Esophagus squamous epithelium (tissue), 4 donors: ENCODE measurements around the gene TAS1R1.
A peak's percentile ranks its signal among the peaks of the same experiment; 100 is the strongest.

Source experiments
- CTCF ChIP-seq, 6 experiments: fragments of 450-650 bp in 4 of 6; fragments of 200-600 bp in 2 of 6; sonication (generic) in 2 of 6; IDR thresholded peaks; one replicate each; pipeline ENCODE4 v1.5.1; 2016 to 2019; ENCODE audit warnings: antibody characterized with exemption in 6 of 6, mild to moderate bottlenecking in 4 of 6, moderate library complexity in 4 of 6
- POLR2A ChIP-seq, 4 donors: fragments of 450-650 bp; IDR thresholded peaks; one replicate each; pipeline ENCODE4 v1.6.1; 2017; ENCODE audit warnings: antibody characterized with exemption in 4 of 4, mild to moderate bottlenecking in 4 of 4, moderate library complexity in 3 of 4

GRCh38 chr1:6584126-6585080 is 29.3 kb downstream of the TAS1R1 start:
- peak in 4 of 6 experiments; percentile 7 to 38 (median 24) for TF ChIP-seq CTCF (IDR thresholded peaks at IDR 0.05)
- TF ChIP-seq POLR2A (IDR thresholded peaks at IDR 0.05): no peak
